ENCODE data around the gene TAF4.

TAF4 gene

GRCh38 chr20:62025832-62026563 lies 39.7 kb downstream of the TAF4 start:
- peak overlapping the region; percentile 9 for H3K4me3 ChIP-seq (ENCODE audit: low read length)
- TF ChIP-seq CTCF (conservative IDR thresholded peaks at IDR 0.05; ENCODE audit: low read depth, low read length): peak; percentile 93
- peak; percentile 61 for DNase-seq (ENCODE audit: low read depth)

GRCh38 chr20:62025394-62025793 lies 40.3 kb downstream of the TAF4 start:
- TF ChIP-seq CTCF (conservative IDR thresholded peaks at IDR 0.05; ENCODE audit: low read depth, low read length): no peak
- peak; percentile 18 for DNase-seq (ENCODE audit: low read depth)
- H3K4me3 ChIP-seq (ENCODE audit: low read length): no peak overlapping the region

- TF ChIP-seq CTCF (conservative IDR thresholded peaks at IDR 0.05; ENCODE audit: low read depth, low read length): no peak
- no peak overlapping the region for H3K4me3 ChIP-seq (ENCODE audit: low read length)
- DNase-seq (ENCODE audit: low read depth): no peak
Observed at GRCh38 chr20:62023935-62024334, 41.7 kb downstream of the TAF4 start.

- H3K4me3 ChIP-seq (ENCODE audit: low read length): no peak overlapping the region
- DNase-seq (ENCODE audit: low read depth): no peak
- no peak for TF ChIP-seq CTCF (conservative IDR thresholded peaks at IDR 0.05; ENCODE audit: low read depth, low read length)
Observed at GRCh38 chr20:62022575-62023139, 43.0 kb downstream of the TAF4 start.

GRCh38 chr20:62021793-62022385 lies 43.8 kb downstream of the TAF4 start:
- TF ChIP-seq CTCF (conservative IDR thresholded peaks at IDR 0.05; ENCODE audit: low read depth, low read length): no peak

GRCh38 chr20:62020935-62021701 lies 44.6 kb downstream of the TAF4 start:
- no peak for DNase-seq (ENCODE audit: low read depth)
- no peak overlapping the region for H3K4me3 ChIP-seq (ENCODE audit: low read length)

More at GRCh38 chr20:62021793-62022385, 43.8 kb downstream of the TAF4 start:
- DNase-seq (ENCODE audit: low read depth): no peak
- no peak overlapping the region for H3K4me3 ChIP-seq (ENCODE audit: low read length)

More at GRCh38 chr20:62020935-62021701, 44.6 kb downstream of the TAF4 start:
- TF ChIP-seq CTCF (conservative IDR thresholded peaks at IDR 0.05; ENCODE audit: low read depth, low read length): no peak

Measured in retinal pigment epithelial cell (primary cell).